ENCODE results near the gene VPS33A. TPM values are rescaled to one million over a fixed set of nuclear protein-coding genes. Genes with fewer than 3 reads are reported as not detected.

The VPS33A gene
- total RNA-seq, 2 experiments from 2014 or later = 19.7 to 21.4 TPM

GRCh38 chr12:122298071-122298748, 31.9 kb upstream of the VPS33A start:
- intact Hi-C loops (cut with micrococcal nuclease) = no loop called here
- TF ChIP-seq CTCF (IDR thresholded peaks at IDR 0.05) = no peak
- DNase-seq (no peak), ATAC-seq (no peak)
- H3K4me3 Mint-ChIP-seq = no peak overlapping the region
- POLR2A ChIA-PET = no interaction called here
- H3K36me3 Mint-ChIP-seq (ENCODE audit: low read depth) = peaks cover 15% of the 10 kb centered on the region
- H3K27me3 Mint-ChIP-seq = no peaks in the 10 kb centered on the region
- no peaks in the 10 kb centered on the region for H3K9me3 Mint-ChIP-seq
- CTCF ChIA-PET = interaction anchor here (1.0 to 1.4 kb wide), 2 partner anchors 38 to 75 kb away, joined by 3 to 4 read pairs; no protein-coding TSS in a partner anchor
- no peak overlapping the region for H3K27ac Mint-ChIP-seq
- peaks cover under 1% of the 10 kb centered on the region for H3K4me1 Mint-ChIP-seq (ENCODE audit: low read depth)

GRCh38 chr12:122297494-122297893, 31.2 kb upstream of the VPS33A start:
- H3K36me3 Mint-ChIP-seq (ENCODE audit: low read depth) = peaks cover 17% of the 10 kb centered on the region
- no peak overlapping the region for H3K4me3 Mint-ChIP-seq
- no peak for ATAC-seq
- H3K9me3 Mint-ChIP-seq = no peaks in the 10 kb centered on the region
- DNase-seq = no peak
- intact Hi-C loops (cut with micrococcal nuclease) = no loop called here
- H3K27ac Mint-ChIP-seq = no peak overlapping the region
- no peaks in the 10 kb centered on the region for H3K27me3 Mint-ChIP-seq
- H3K4me1 Mint-ChIP-seq (ENCODE audit: low read depth) = peaks cover 4% of the 10 kb centered on the region
- TF ChIP-seq CTCF (IDR thresholded peaks at IDR 0.05) = no peak
- CTCF ChIA-PET = interaction anchor here (0.9 to 1.5 kb wide), 4 partner anchors 8 to 76 kb away, joined by 3 to 4 read pairs (median 4); no protein-coding TSS in a partner anchor
- POLR2A ChIA-PET = interaction anchor here (0.9 to 1.1 kb wide), 2 partner anchors 22 to 959 kb away, joined by 3 read pairs; no protein-coding TSS in a partner anchor

GRCh38 chr12:122295877-122296276, 29.6 kb upstream of the VPS33A start:
- ATAC-seq (no peak), DNase-seq (no peak)
- Mint-ChIP-seq H3K36me3 (ENCODE audit: low read depth) (peaks cover 17% of the 10 kb centered on the region), H3K27me3 (no peaks in the 10 kb centered on the region), H3K4me3 (no peak overlapping the region), H3K27ac (no peak overlapping the region), H3K9me3 (no peaks in the 10 kb centered on the region), H3K4me1 (ENCODE audit: low read depth) (peaks cover 4% of the 10 kb centered on the region)
- POLR2A ChIA-PET = no interaction called here
- CTCF ChIA-PET = no interaction called here
- no peak for TF ChIP-seq CTCF (IDR thresholded peaks at IDR 0.05)
- intact Hi-C loops (cut with micrococcal nuclease) = no loop called here

GRCh38 chr12:122293081-122293480, 26.8 kb upstream of the VPS33A start:
- H3K9me3 Mint-ChIP-seq = no peaks in the 10 kb centered on the region
- peaks cover 14% of the 10 kb centered on the region for H3K36me3 Mint-ChIP-seq (ENCODE audit: low read depth)
- H3K27me3 Mint-ChIP-seq = no peaks in the 10 kb centered on the region
- no peak for ATAC-seq
- intact Hi-C loops (cut with micrococcal nuclease) = no loop called here
- ChIA-PET CTCF (no interaction called here), POLR2A (no interaction called here)
- no peak for TF ChIP-seq CTCF (IDR thresholded peaks at IDR 0.05)
- no peak overlapping the region for H3K27ac Mint-ChIP-seq
- DNase-seq = peak; percentile 6
- peaks cover 4% of the 10 kb centered on the region for H3K4me1 Mint-ChIP-seq (ENCODE audit: low read depth)
- no peak overlapping the region for H3K4me3 Mint-ChIP-seq

- intact Hi-C loops (cut with micrococcal nuclease) = no loop called here
- no peak for TF ChIP-seq CTCF (IDR thresholded peaks at IDR 0.05)
- peaks cover 4% of the 10 kb centered on the region for H3K4me1 Mint-ChIP-seq (ENCODE audit: low read depth)
- no peak overlapping the region for H3K4me3 Mint-ChIP-seq
- ATAC-seq = no peak
- H3K36me3 Mint-ChIP-seq (ENCODE audit: low read depth) = peaks cover 10% of the 10 kb centered on the region
- H3K9me3 Mint-ChIP-seq = no peaks in the 10 kb centered on the region
- ChIA-PET POLR2A (no interaction called here), CTCF (no interaction called here)
- H3K27ac Mint-ChIP-seq = no peak overlapping the region
- no peak for DNase-seq
- H3K27me3 Mint-ChIP-seq = no peaks in the 10 kb centered on the region
Observed at GRCh38 chr12:122291431-122291830, 25.1 kb upstream of the VPS33A start.

All from activated CD8-positive, alpha-beta T cell treated with anti-CD3 and anti-CD28 coated beads for 36 hours (primary cell).